Type B pancreatic cell (in vitro differentiated cells): ENCODE results near the gene HOXB5. TPM values are rescaled to one million over a fixed set of nuclear protein-coding genes. Genes with fewer than 3 reads are reported as not detected.

Source experiments
- DNase-seq: peaks from one replicate; pipeline ENCODE4 v3.0.0; 2021; ENCODE audit warnings: mixed read lengths; ENCODE audit not compliant: unreplicated experiment; ENCODE audit errors: extremely low spot score
- H3K27ac Mint-ChIP-seq: 2 replicates; pipeline ENCODE4 v1.8.0; 2021; ENCODE audit warnings: mild to moderate bottlenecking, mixed read lengths
- H3K27me3 Mint-ChIP-seq: 2 replicates; pipeline ENCODE4 v1.8.0; 2021; ENCODE audit warnings: mixed read lengths
- H3K36me3 Mint-ChIP-seq: 2 replicates; pipeline ENCODE4 v1.8.0; 2021; ENCODE audit warnings: mixed read lengths
- H3K4me1 Mint-ChIP-seq: one replicate; pipeline ENCODE4 v1.8.0; 2021; ENCODE audit warnings: mixed read lengths; ENCODE audit not compliant: unreplicated experiment
- H3K4me3 Mint-ChIP-seq: 2 replicates; pipeline ENCODE4 v1.8.0; 2021; ENCODE audit warnings: mild to moderate bottlenecking, mixed read lengths
- H3K9me3 Mint-ChIP-seq: 2 replicates; pipeline ENCODE4 v1.8.0; 2021; ENCODE audit warnings: mixed read lengths
- total RNA-seq: library from RNA; stranded (reverse); gene quantifications from 2 replicates; pipeline ENCODE4 v1.2.1, GENCODE V29; 2021; ENCODE audit warnings: low replicate concordance
- TF ChIP-seq, protein P1 (sequence below): fragments of 200-600 bp; sonication (generic); conservative IDR thresholded peaks from 2 replicates; pipeline ENCODE4 v1.5.0; 2021; ENCODE audit warnings: antibody characterized with exemption, mild to moderate bottlenecking

HOXB5 gene
- total RNA-seq, 1 donor from 2014 or later: 20.8 TPM

DNA sequence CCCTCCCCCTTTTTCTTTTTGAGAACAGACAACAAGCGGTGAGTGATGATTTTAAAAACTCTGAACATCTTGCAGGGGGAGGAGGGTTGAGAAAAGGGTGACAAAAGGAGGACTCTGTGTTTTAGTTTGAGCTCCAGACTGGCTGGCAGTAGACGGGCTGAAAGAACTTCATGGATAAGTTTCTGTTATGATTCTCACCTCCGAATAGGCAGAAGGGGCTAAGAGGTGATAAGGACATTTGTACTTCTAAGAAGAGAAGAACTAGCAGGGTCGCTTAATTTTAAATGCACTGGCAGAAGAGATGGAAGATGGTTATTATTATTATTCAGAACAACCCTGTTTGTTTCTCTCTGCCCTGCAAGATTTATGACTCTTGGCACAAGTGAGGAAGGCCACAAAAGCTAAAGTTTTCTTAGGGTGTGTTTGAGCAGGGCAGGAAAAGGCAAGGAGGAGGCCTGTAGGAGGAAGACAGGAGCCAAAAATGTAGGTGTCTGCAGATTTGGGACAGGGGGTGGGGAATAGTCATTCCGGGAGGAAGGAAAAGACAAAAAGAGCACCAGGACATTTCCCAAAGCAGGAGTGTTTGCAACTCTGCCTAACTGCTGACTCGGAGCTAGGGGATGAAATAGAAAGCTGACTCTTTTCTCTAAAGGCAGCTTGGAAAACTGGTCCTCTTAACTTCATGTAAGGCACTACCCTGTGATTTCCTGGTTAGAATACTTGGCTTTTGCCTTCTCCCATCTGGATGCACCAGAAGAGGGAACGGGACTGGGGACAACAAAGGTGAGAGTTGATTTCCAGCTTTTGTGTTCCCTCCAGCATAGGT is 36.8 kb downstream of the HOXB5 start:
- H3K4me1 Mint-ChIP-seq: peaks cover 83% of the 10 kb centered on the region
- peaks cover 66% of the 10 kb centered on the region for H3K27me3 Mint-ChIP-seq
- TF ChIP-seq, protein P1, sequence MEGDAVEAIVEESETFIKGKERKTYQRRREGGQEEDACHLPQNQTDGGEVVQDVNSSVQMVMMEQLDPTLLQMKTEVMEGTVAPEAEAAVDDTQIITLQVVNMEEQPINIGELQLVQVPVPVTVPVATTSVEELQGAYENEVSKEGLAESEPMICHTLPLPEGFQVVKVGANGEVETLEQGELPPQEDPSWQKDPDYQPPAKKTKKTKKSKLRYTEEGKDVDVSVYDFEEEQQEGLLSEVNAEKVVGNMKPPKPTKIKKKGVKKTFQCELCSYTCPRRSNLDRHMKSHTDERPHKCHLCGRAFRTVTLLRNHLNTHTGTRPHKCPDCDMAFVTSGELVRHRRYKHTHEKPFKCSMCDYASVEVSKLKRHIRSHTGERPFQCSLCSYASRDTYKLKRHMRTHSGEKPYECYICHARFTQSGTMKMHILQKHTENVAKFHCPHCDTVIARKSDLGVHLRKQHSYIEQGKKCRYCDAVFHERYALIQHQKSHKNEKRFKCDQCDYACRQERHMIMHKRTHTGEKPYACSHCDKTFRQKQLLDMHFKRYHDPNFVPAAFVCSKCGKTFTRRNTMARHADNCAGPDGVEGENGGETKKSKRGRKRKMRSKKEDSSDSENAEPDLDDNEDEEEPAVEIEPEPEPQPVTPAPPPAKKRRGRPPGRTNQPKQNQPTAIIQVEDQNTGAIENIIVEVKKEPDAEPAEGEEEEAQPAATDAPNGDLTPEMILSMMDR: no peak
- no peaks in the 10 kb centered on the region for H3K9me3 Mint-ChIP-seq
- H3K4me3 Mint-ChIP-seq: peak overlapping the region; percentile 93
- H3K27ac Mint-ChIP-seq: peak overlapping the region; percentile 94
- no peak for DNase-seq
- peaks cover 22% of the 10 kb centered on the region for H3K36me3 Mint-ChIP-seq

DNA sequence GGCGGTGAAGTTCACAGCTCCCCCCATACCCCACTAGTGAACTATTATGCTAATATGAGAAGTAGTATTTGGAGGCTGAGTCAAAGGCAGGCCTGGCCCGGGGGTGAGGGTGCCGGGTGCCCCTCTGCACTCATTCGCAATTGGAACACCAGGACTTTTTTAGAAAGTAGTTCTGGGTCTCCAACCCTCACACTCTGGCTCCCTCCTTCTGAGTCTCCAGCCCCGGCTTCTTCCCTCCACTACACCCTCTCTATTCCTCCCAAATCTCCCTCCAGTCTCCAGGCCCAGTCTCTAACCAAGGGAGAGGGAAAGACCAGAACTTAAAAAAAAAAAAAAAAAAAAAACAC is 37.4 kb downstream of the HOXB5 start:
- DNase-seq: no peak
- Mint-ChIP-seq H3K4me1 (peaks cover 79% of the 10 kb centered on the region), H3K27me3 (peaks cover 65% of the 10 kb centered on the region), H3K9me3 (no peaks in the 10 kb centered on the region), H3K4me3 (peak overlapping the region; percentile 93), H3K27ac (peak overlapping the region; percentile 94), H3K36me3 (peaks cover 25% of the 10 kb centered on the region)
- TF ChIP-seq, protein P1: no peak

DNA sequence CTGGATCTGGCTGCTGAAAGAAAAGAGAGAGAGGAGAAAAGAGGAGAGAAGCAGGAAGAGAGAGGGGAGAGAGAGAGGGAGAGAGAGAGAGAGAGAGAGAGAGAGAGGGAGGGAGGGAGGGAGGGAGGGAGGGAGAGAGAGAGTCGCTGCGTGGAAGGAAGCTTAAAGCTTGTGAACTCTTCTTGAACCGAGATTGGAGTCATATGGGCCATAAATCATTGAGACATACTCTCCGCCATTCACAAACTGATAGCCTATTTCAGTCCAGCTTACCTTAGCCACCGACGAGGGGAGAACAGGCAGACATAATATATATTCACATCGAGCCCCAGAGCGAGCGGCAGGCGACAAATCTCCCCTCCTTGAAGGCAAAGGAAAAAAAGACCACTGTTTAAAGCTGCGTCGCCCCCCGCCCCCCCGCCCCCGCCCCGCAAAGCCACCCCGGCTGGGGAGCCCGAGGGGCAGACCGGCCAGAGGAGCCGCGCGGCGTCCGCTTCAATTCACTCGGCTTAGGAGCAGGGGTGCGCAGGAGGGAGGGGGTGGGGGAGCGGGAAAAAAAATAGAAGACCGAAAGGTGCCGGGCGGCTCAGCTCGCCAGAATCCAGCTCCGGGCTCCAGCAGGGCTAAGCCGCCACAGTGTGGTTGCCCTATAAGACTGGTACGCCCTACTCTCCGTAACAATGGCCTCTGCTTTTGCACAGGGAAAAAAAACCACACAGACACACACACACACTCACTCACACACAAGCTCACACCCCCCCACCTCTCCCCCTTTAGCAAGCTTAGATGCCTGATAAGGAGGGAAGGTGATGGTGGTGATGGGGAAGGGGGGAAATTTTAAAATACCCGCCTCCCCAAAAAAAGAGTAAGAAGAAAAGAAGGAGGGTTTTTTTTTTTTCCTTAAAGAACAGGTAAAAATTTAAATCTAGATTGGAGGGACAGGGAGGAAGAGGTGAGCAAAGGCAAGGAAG is 38.0 kb downstream of the HOXB5 start:
- H3K9me3 Mint-ChIP-seq: no peaks in the 10 kb centered on the region
- peaks cover 62% of the 10 kb centered on the region for H3K27me3 Mint-ChIP-seq
- no peak for DNase-seq
- H3K36me3 Mint-ChIP-seq: peaks cover 25% of the 10 kb centered on the region
- TF ChIP-seq, protein P1: no peak
- H3K4me1 Mint-ChIP-seq: peaks cover 75% of the 10 kb centered on the region
- H3K4me3 Mint-ChIP-seq: peak overlapping the region; percentile 93
- H3K27ac Mint-ChIP-seq: peak overlapping the region; percentile 94

DNA sequence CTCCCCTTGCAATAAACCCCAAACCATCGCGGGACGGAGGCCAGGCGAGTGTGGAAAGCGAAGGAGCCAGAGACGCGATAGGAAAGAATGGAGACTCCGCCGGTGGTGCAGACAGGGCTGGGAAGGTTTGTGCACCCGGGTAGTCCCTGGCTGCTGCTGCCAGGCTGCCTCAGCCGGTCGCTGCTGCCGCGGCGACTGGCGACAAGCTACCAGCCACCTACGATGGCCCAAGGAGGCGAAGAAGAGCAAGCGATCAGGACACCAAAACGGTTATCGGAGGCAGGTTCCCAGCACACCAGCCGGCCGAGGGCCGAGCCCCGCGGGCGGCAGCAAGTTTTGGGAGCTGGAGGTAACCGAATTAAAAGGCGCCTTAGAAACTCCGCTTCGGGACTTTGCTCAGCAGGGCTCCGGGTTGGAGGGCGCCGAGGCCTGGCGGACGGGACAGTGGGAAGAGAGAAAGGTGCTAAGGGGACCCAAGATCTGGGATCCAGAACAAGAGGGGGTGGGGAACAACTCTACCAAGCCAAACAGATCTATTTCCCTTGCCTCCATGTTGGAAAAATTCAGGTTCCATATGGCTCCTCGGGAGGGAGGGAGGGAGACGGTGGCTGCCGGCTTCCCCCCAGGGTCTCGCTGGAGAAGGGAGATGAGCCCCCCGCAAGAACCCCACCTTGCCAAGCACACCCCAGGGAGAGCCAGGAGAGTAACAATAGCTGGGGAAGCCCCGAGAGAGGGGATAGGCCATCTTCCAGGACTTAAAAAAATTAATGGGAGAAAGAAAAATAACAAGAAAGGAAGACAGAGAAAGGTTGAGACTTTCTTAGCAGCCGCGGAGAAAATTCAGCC is 38.9 kb downstream of the HOXB5 start:
- Mint-ChIP-seq H3K36me3 (peaks cover 30% of the 10 kb centered on the region), H3K4me1 (peaks cover 72% of the 10 kb centered on the region), H3K27ac (peak overlapping the region; percentile 94), H3K9me3 (no peaks in the 10 kb centered on the region), H3K27me3 (peaks cover 63% of the 10 kb centered on the region), H3K4me3 (peak overlapping the region; percentile 91)
- TF ChIP-seq, protein P1: no peak
- DNase-seq: no peak

DNA sequence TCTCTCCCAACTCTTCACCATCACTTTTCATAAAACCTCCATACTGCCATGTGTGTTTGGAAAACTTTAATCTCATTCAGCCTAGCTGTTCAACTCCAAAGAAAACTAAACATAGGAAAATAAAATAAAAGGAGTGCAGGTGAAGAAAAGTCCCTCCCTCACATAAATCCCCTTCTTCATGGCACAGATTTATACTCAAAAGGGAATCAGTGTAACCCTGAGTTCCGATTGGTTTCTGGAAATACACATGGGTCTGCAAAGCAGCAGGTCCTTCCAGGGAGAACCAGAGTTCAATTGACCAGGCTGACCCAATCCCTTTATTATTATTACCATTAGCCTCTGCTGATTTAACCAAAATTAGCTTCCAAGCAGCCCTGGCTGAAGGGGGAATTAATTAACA is 39.8 kb downstream of the HOXB5 start:
- H3K4me3 Mint-ChIP-seq: peak overlapping the region; percentile 91
- peaks cover 29% of the 10 kb centered on the region for H3K36me3 Mint-ChIP-seq
- peaks cover 60% of the 10 kb centered on the region for H3K27me3 Mint-ChIP-seq
- TF ChIP-seq, protein P1: no peak
- H3K27ac Mint-ChIP-seq: peak overlapping the region; percentile 94
- H3K4me1 Mint-ChIP-seq: peaks cover 69% of the 10 kb centered on the region
- no peaks in the 10 kb centered on the region for H3K9me3 Mint-ChIP-seq
- DNase-seq: no peak
